ENCODE results near the gene EXD3.
"Not testable (repeated sequence)": the region's sequence is repeated elsewhere in the genome, so short reads cannot be mapped to it uniquely, and the experiment has no call there.

Gene EXD3

GRCh38 chr9:137422604-137423513 lies at the start of gene EXD3, which contains the start of gene NOXA1:
Gene EXD3, minus strand, starts transcription at chr9:137423162. Its CDS starts 27,805 bp downstream, at chr9:137395357.
Gene NOXA1, plus strand, starts transcription at chr9:137423393. Its CDS starts 137 bp downstream, at chr9:137423530.
- DNase-seq (ENCODE audit: low spot score) = peak; percentile 100

- no peak for DNase-seq (ENCODE audit: low spot score)
Observed at GRCh38 chr9:137470785-137471184, 47.8 kb upstream of the EXD3 start.

GRCh38 chr9:137467896-137468295 lies 44.9 kb upstream of the EXD3 start:
- DNase-seq (ENCODE audit: low spot score) = no peak

- peak; percentile 11 for DNase-seq (ENCODE audit: low spot score)
Observed at GRCh38 chr9:137467161-137467581, 44.2 kb upstream of the EXD3 start.

GRCh38 chr9:137466389-137467085 lies 43.6 kb upstream of the EXD3 start:
- DNase-seq (ENCODE audit: low spot score) = not testable (repeated sequence)

GRCh38 chr9:137465720-137466388 lies 42.9 kb upstream of the EXD3 start:
- DNase-seq (ENCODE audit: low spot score) = peak; percentile 14

- DNase-seq (ENCODE audit: low spot score) = peak; percentile 16
Observed at GRCh38 chr9:137465000-137465719, 42.2 kb upstream of the EXD3 start.

- DNase-seq (ENCODE audit: low spot score) = no peak
Observed at GRCh38 chr9:137464291-137464999, 41.5 kb upstream of the EXD3 start.

GRCh38 chr9:137463931-137464290 lies 40.9 kb upstream of the EXD3 start:
- no peak for DNase-seq (ENCODE audit: low spot score)

GRCh38 chr9:137462986-137463930 lies 40.3 kb upstream of the EXD3 start:
- no peak for DNase-seq (ENCODE audit: low spot score)

GRCh38 chr9:137462396-137462985 lies 39.5 kb upstream of the EXD3 start:
- DNase-seq (ENCODE audit: low spot score) = no peak

- no peak for DNase-seq (ENCODE audit: low spot score)
Observed at GRCh38 chr9:137461663-137462395, 38.9 kb upstream of the EXD3 start.

- no peak for DNase-seq (ENCODE audit: low spot score)
Observed at GRCh38 chr9:137461316-137461662, 38.3 kb upstream of the EXD3 start.

GRCh38 chr9:137460363-137461315 lies 37.7 kb upstream of the EXD3 start:
- no peak for DNase-seq (ENCODE audit: low spot score)

- no peak for DNase-seq (ENCODE audit: low spot score)
Observed at GRCh38 chr9:137459601-137460362, 36.8 kb upstream of the EXD3 start.

- DNase-seq (ENCODE audit: low spot score) = peak; percentile 100
Observed at GRCh38 chr9:137459152-137459600, 36.2 kb upstream of the EXD3 start, which contains the start of gene NSMF. Gene NSMF, minus strand, starts transcription at chr9:137459334. Its CDS starts 232 bp downstream, at chr9:137459102.

Data from D341Med (cell line).